ENCODE results near the gene CREB5.

DNA sequence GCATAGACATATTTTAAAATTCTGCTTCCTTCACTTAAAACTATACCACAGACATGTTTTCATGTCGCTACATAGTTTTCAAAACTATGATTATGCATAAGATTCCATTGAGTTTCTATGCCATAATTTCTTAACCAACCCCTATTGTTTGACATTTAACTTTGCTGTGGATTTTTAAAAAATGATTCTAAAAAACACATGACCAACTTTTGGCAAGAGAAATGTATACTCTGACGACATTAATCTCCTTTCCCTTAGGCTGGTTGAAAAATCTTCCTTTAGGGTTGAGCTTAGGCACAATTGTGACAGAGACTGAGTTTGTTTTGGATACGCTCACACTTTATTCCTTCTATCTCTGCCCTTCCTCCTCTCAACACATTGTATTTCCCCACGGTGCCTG lies 14.9 kb downstream of the CREB5 start:
- TF ChIP-seq POLR2A (IDR thresholded peaks at IDR 0.05): no peak
- TF ChIP-seq, protein P1, sequence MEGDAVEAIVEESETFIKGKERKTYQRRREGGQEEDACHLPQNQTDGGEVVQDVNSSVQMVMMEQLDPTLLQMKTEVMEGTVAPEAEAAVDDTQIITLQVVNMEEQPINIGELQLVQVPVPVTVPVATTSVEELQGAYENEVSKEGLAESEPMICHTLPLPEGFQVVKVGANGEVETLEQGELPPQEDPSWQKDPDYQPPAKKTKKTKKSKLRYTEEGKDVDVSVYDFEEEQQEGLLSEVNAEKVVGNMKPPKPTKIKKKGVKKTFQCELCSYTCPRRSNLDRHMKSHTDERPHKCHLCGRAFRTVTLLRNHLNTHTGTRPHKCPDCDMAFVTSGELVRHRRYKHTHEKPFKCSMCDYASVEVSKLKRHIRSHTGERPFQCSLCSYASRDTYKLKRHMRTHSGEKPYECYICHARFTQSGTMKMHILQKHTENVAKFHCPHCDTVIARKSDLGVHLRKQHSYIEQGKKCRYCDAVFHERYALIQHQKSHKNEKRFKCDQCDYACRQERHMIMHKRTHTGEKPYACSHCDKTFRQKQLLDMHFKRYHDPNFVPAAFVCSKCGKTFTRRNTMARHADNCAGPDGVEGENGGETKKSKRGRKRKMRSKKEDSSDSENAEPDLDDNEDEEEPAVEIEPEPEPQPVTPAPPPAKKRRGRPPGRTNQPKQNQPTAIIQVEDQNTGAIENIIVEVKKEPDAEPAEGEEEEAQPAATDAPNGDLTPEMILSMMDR (IDR thresholded peaks at IDR 0.05 in 4 of 5, conservative IDR thresholded peaks at IDR 0.05 in 1 of 5): no peak

Measured in gastrocnemius medialis (tissue), 4 donors.